ENCODE data around the gene MRPS30.
"Not testable (repeated sequence)": the region's sequence is repeated elsewhere in the genome, so short reads cannot be mapped to it uniquely, and the experiment has no call there.

MRPS30 gene

DNA sequence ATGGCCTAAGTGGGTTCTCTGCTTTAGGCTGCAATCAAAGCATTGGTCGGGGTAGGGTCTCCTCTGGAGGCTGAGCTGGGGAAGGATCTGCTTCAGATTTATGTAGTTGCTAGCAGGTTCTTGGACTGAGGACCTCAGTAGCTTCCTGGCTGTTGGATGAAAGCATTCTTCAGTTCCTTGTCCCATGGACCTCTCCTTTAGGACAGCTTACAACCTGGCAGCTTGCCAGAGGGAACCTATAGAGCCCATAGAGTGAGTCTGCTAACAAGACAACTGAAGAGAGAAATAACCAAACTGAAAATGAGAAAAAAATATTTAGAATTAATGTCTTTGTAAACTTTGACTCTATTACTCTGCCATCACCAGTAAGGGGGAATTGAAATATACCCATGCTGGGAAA is 12.4 kb downstream of the MRPS30 start:
- DNase-seq (ENCODE audit: low spot score): no peak

DNA sequence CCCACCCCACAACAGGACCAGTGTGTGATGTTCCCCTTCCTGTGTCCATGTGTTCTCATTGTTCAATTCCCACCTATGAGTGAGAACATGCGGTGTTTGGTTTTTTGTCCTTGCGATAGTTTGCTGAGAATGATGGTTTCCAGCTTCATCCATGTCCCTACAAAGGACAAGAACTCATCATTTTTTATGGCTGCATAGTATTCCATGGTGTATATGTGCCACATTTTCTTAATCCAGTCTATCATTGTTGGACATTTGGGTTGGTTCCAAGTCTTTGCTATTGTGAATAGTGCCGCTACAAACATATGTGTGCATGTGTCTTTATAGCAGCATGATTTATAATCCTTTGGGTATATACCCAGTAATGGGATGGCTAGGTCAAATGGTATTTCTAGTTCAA is 15.9 kb downstream of the MRPS30 start:
- not testable (repeated sequence) for DNase-seq (ENCODE audit: low spot score)

GRCh38 chr5:44827681-44828080 is 18.9 kb downstream of the MRPS30 start:
- DNase-seq (ENCODE audit: low spot score): no peak

DNA sequence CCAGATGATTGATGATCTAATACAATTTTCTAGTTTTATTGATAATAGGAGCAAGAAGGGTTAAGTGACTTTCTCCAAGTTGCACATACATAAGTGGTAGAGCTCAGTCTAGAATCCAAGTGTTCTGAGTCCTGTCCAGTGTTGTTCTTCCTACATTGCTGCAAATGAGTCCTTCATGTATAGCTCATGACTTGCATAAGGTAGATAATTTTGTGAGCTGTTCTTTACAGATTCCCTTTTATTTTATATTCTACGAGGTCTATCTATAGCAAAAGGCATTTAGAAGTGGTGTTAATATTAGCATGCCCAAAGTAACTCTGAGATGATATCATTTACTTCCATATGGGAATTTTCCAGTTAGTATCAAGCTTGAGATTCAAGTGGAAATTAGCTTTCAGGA is 20.0 kb downstream of the MRPS30 start:
- DNase-seq (ENCODE audit: low spot score): no peak

DNA sequence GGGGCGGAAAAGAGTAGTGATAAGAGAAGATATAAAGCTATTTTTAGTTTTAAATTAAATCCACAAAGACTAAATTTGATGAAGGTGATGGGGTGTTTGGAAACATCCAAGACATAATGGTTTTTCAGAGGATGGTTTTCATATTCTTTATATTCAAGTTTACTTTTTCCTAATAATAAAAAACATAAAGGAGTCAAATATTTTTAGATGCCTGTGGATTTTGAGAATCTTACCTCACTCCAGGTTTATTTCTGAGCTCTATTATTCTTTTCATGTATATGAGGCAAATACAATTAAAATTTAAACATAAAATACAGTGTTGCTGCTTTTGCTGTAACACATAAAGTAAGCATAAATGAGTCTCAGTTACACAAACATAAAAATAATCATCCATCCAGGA is 22.2 kb downstream of the MRPS30 start:
- DNase-seq (ENCODE audit: low spot score): no peak

- DNase-seq (ENCODE audit: low spot score): no peak
These were observed 24.5 kb downstream of the MRPS30 start for GRCh38 chr5:44833249-44833648.

- no peak for DNase-seq (ENCODE audit: low spot score)
These were observed 26.9 kb downstream of the MRPS30 start for GRCh38 chr5:44835693-44836092.

DNA sequence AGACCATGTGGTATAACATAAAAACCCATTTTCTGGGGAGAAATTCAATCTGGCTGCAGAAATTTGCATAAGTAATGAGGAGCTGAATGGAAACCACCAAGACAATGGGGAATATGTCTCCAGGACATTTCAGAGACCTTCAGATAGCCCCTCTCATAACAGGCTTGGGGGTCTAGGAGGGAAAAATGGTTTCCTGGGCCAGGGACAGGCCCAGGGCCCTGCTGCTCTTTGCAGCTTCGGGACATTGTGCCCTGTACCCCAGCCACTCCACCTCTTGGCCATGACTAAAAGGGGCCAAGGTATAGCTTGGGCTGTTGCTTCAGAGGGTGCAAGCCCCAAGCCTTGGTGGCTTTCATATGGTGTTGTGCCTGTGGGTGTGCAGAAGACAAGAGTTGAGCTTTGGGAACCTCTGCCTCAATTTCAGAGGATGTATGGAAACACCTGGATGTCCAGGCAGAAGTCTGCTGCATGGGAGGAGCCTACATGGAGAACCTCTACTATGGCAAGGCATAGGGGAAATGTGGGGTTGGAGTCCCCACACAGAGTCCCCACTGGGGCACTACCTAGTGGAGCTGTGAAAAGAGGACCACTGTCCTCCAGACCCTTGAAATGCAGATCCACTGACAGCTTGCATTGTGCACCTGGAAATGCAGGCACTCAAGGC is 30.4 kb downstream of the MRPS30 start:
- DNase-seq (ENCODE audit: low spot score): no peak

DNA sequence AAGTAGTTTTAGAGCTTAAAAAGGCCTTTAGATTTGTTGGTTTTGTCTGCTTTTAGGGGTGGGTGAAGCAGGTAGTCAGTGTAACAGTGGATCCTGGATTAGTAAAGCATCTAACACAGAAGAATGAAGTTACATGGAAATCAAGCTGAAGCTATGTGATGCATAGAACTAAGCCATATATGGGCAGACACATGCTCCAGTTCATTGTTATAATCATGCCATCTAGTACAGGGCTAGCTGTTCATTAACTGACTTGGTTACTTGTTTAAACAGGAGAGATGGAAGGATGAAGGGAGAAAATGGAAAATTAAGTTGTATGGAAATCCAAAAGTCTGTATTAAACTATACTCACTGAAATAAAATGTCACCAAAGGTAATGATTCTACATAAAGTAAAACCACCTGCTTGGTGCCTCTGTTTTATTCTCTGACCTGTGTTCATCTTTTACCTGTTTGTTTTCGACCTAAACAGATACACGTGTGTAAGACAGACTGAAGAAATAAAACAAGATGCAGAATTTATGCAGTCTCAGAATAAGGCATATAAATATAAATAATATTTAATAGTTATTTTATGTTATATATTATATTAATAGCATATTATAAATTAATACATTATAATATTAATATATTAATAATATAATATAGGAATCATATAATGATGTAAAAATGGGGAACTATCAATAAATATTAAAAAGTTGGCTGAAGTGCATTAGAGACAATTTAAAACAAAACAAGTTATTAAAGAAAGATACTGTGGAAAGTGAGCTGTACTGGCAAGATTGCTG is 33.9 kb downstream of the MRPS30 start:
- DNase-seq (ENCODE audit: low spot score): no peak

DNA sequence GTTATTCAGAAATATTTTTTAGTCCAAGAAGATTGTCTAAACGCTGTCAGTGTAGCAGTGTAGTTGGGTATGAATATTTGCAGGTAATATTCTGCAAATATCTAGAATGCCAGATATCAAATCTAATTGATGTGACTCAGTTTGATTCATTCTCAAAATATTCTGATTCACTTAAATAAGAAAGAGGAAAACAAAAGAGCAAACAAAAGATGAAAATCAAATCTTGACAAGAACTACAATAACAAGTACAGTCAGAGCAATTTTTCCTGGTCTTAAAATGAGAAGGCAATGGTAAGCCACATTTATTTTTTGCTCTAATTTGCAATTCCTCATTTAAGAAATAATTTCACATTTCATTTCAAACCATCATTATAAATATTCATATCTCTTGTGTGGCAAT is 36.0 kb downstream of the MRPS30 start:
- no peak for DNase-seq (ENCODE audit: low spot score)

- DNase-seq (ENCODE audit: low spot score): no peak
These were observed 37.0 kb downstream of the MRPS30 start for GRCh38 chr5:44845777-44846176.

DNA sequence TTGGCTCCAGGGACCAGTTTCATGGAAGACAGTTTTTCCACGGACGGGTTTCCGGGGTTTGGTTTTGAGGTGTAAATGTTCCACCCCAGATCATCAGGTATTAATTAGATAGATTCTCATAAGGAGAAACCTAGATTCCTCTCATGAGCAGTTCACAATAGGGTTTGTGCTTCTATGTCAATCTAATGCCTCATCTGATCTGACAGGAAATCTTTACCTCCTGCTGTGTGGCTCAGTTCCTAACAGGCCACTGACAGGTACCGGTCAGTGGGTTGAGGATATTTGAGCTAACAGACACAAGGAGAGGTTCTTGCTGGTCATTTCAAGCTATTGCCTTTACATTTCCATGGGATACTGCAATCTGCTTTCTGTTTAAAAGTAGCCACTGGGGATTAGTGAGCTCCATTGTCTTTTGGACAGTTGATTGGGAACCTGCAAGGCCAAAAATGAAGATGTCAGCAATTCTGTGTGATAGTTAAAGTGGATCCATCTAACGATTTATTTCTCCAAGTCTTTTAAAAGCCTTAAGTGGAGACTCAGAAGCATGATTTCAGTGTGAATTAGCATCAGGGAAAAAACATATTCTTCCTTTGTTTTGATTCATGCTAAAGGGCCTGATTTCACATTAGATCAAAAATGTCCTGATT is 38.6 kb downstream of the MRPS30 start:
- DNase-seq (ENCODE audit: low spot score): no peak

GRCh38 chr5:44860267-44860666 is 51.5 kb downstream of the MRPS30 start:
- DNase-seq (ENCODE audit: low spot score): no peak

- DNase-seq (ENCODE audit: low spot score): peak; percentile 7
These were observed 54.1 kb downstream of the MRPS30 start for GRCh38 chr5:44862808-44863207.

Data from AG08396 (cell line).